Right cardiac atrium (tissue), 5 donors: ENCODE data around the gene ZC3H12A. TPM values are rescaled to one million over a fixed set of nuclear protein-coding genes. Genes with fewer than 3 reads are reported as not detected.
A peak's percentile ranks its signal among the peaks of the same experiment; 100 is the strongest.

Experiments used
- ATAC-seq, 2 donors: fragments of 200-7000 bp; cut with Tn5 transposase; one replicate each; pipeline versions ENCODE4 v1.8.0 to v1.9.1; 2020; ENCODE audit warnings: moderate library complexity in 2 of 2, mild to moderate bottlenecking in 1 of 2
- DNase-seq, 3 donors: peaks; one replicate each; pipeline ENCODE4 v3.0.0-alpha.2; 2020
- H3K27ac ChIP-seq: one replicate; pipeline ENCODE4 v1.5.1; 2013; ENCODE audit warnings: mild to moderate bottlenecking, low read length, control low read depth, moderate library complexity
- H3K27me3 ChIP-seq: one replicate; pipeline ENCODE4 v1.6.1; 2013; ENCODE audit not compliant: control insufficient read depth, insufficient read depth
- H3K4me1 ChIP-seq: one replicate; pipeline ENCODE4 v1.6.1; 2013; ENCODE audit warnings: low read length; ENCODE audit not compliant: control insufficient read depth, insufficient read depth
- H3K4me3 ChIP-seq: one replicate; pipeline ENCODE4 v1.5.1; 2013; ENCODE audit warnings: low read length, control low read depth
- H3K9me3 ChIP-seq: one replicate; pipeline ENCODE4 v1.6.1; 2013; ENCODE audit warnings: low read length; ENCODE audit not compliant: control insufficient read depth
- WGBS: extraction: QIAGEN DNeasy Blood & Tissue Kit; methylation state at CpG from one replicate; pipeline ENCODE4 v1.1.7; 2013; 5-methylcytosine and 5-hydroxymethylcytosine counted together
- intact Hi-C, 4 donors: fragments of 100-400 bp; cut with DNase I; formaldehyde crosslinking; loops; one replicate each; pipeline versions ENCODE4 v1.11.0 to v1.14.0; 2022 to 2023
- polyA plus RNA-seq: library from polyadenylated mRNA; stranded (reverse); fragments of 200-250 nt; gene quantifications from one replicate; pipeline ENCODE4 v1.2.3, GENCODE V29; 2013
- total RNA-seq, 4 donors: library from RNA; stranded (reverse); fragmentation: NEBNext Ultra II Directional; extraction: Animal tissue kit (Norgen Biotek cat#: 25700); gene quantifications; one replicate each; pipeline ENCODE4 v1.2.1, GENCODE V29; 2021
- donor health status: healthy with polysubstance abuse.
- donor health status: DM: no; HTN: yes; CAD: no.
- donor health status: DM: no; HTN: no; CAD: no.
- donor health status: DM: no; HTN: yes; CAD: no; lungs with severe emphysema.
- donor health status: DM: yes; HTN: yes; CAD: no.

ZC3H12A gene
- total and polyA plus RNA-seq, 5 donors: 6.0 to 15.1 (median 7.2) TPM

DNA sequence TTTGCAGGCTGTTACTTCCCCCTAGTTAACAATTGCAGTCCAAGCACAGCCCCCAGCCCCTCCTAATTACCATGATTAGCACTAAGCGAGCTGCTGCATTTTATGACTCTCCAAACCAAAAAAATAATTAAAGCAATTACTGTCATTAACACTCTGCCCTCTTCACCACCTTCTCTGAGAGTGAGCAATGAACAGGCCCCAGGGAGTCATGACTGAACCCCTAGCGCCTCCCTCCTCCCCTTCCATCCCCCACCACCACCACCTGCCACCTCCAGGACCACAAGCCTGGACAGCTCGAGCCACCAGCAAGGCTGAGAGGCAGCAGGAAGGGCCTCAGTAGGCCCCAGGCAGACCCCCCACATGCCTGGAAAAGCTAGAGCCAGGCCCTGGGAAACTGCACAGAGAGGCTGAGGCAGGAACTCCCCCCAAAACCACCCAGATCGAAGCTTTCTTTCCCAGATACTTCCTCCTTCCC lies 35.5 kb upstream of the ZC3H12A start:
- H3K4me1 ChIP-seq: no peaks in the 10 kb centered on the region
- intact Hi-C loops: loop anchor here in 2 of 4 donors (5.0 to 10.0 kb wide), 2 partner anchors 737 to 864 kb away; no protein-coding TSS in a partner anchor
- 41% methylated on average over 4 of the region's 4 CpGs for WGBS

DNA sequence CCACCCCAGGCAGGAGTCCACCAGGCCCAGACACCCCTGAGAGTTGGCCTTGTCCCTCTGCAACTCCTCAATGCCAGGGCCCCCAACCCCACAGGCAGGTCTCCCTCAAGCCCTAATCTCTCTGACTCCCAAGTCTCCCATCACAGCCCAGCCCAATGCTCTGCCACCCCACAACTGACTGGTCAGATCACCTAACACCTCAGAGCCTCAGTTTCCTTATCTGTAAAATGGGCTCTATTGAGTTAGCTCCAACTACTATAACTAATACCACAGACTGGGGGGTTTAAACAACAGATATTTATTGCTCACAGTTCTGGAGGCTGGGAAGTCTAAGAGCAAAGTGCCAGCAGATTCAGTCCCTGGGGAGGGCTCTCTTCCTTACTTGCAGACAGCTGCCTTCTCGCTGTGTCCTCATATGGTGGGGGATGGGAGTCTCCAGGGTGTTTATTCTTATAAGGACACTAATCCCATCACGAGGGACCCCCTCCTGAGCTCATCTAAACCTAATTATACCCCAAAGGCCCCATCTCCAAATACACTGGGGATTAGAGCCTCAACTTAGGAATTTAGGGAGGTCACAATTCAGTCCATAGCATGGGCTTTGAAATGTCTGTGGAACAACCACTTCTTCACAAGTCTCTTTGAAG lies 34.9 kb upstream of the ZC3H12A start:
- Histone ChIP-seq H3K9me3 (no peaks in the 10 kb centered on the region), H3K4me3 (no peak overlapping the region), H3K27ac (no peak overlapping the region), H3K4me1 (no peaks in the 10 kb centered on the region), H3K27me3 (no peaks in the 10 kb centered on the region)
- ATAC-seq (no peak), DNase-seq (no peak)
- intact Hi-C loops: loop anchor here in 2 of 4 donors (5.0 to 10.0 kb wide), 2 partner anchors 737 to 865 kb away; no protein-coding TSS in a partner anchor
- WGBS: 36% methylated on average over 2 of the region's 2 CpGs

More for the DNA sequence above, 35.5 kb upstream of the ZC3H12A start:
- ATAC-seq: no peak
- peak in 1 of 3 donors; percentile 43 for DNase-seq
- H3K4me3 ChIP-seq: no peak overlapping the region
- no peaks in the 10 kb centered on the region for H3K27me3 ChIP-seq
- H3K27ac ChIP-seq: no peak overlapping the region
- no peaks in the 10 kb centered on the region for H3K9me3 ChIP-seq

DNA sequence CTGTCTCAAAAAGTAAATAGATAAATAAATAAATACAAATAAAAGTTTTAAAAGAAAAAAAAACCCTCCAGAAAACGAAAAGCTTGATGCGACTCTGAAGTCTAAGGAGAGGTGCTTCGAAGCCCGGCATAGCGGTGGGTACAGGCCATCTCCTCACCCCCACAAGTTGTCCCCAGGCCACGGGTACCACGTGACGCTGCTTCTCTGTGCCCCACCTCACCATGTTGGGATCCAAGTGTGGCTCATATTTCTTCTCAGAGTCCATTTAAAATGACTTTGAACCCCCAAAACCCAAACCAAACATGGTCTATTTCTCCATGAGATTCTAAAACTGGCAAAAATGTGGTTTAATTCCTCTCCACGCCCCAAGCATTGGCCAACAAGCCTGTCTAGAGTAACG lies 32.9 kb upstream of the ZC3H12A start:
- Histone ChIP-seq H3K9me3 (no peaks in the 10 kb centered on the region), H3K27ac (no peak overlapping the region), H3K4me3 (no peak overlapping the region), H3K27me3 (no peaks in the 10 kb centered on the region), H3K4me1 (no peaks in the 10 kb centered on the region)
- WGBS: 83% methylated on average over 10 of the region's 10 CpGs
- ATAC-seq: no peak
- intact Hi-C loops: no loop called here
- no peak for DNase-seq

- intact Hi-C loops: no loop called here
- no peaks in the 10 kb centered on the region for H3K4me1 ChIP-seq
- no peak for ATAC-seq
- no peak overlapping the region for H3K27ac ChIP-seq
- WGBS: 61% methylated on average over 4 of the region's 4 CpGs
- DNase-seq: no peak
- no peaks in the 10 kb centered on the region for H3K27me3 ChIP-seq
- no peak overlapping the region for H3K4me3 ChIP-seq
- H3K9me3 ChIP-seq: no peaks in the 10 kb centered on the region
Measured at GRCh38 chr1:37442139-37442538, 32.2 kb upstream of the ZC3H12A start.

- Histone ChIP-seq H3K9me3 (no peaks in the 10 kb centered on the region), H3K27me3 (no peaks in the 10 kb centered on the region), H3K4me1 (no peaks in the 10 kb centered on the region), H3K4me3 (no peak overlapping the region), H3K27ac (no peak overlapping the region)
- 66% methylated on average over 2 of the region's 2 CpGs for WGBS
- DNase-seq: no peak
- intact Hi-C loops: no loop called here
- ATAC-seq: no peak
Measured at GRCh38 chr1:37442644-37443043, 31.7 kb upstream of the ZC3H12A start.

DNA sequence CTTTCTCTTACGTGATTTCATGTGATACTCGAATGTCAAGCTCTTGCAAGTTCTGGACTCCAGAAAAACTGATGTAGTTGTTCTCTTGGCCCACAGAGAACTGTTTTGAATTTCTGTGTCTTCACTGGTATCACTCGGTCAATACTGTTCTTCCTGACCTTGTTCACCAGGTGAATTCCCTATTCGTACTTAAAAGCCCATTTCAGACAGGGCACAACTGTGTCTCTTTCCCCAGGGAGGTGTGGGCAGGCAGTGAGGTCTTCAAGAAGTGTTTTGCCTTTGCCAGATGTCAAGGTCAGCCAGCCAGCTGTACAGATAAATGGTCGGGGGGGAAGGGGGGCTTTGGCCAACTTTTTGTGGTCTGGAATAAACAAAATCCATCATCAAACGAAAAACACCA lies 27.5 kb upstream of the ZC3H12A start:
- no peaks in the 10 kb centered on the region for H3K9me3 ChIP-seq
- 50% methylated on average over 6 of the region's 6 CpGs for WGBS
- intact Hi-C loops: no loop called here
- ATAC-seq (no peak), DNase-seq (no peak)
- H3K27me3 ChIP-seq: no peaks in the 10 kb centered on the region
- no peaks in the 10 kb centered on the region for H3K4me1 ChIP-seq
- H3K4me3 ChIP-seq: no peak overlapping the region
- no peak overlapping the region for H3K27ac ChIP-seq

DNA sequence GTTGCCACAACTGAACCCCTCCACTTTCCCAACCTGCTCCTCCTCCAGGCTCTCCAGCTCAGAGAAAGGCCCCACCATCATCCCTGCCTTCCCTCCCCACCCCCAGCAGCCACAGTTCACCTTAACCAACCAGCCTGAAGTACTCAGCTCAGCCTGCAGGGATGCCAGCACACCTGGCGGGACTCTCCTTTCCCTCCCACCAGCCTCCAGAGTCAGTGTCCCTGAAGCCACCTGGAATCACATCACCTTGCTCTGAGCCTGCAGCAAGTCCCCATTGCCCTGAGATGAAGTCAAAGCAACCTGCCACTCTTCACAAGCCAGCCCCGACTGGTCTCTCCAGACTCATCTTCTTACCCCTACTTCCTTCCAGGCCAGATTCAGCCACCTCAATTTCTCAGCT lies 26.2 kb upstream of the ZC3H12A start:
- intact Hi-C loops: no loop called here
- Histone ChIP-seq H3K4me3 (no peak overlapping the region), H3K27ac (no peak overlapping the region), H3K27me3 (no peaks in the 10 kb centered on the region), H3K9me3 (no peaks in the 10 kb centered on the region), H3K4me1 (no peaks in the 10 kb centered on the region)
- WGBS: 51% methylated on average over 2 of the region's 2 CpGs
- ATAC-seq: no peak
- DNase-seq: no peak

- Histone ChIP-seq H3K27ac (no peak overlapping the region), H3K9me3 (no peaks in the 10 kb centered on the region), H3K4me1 (no peaks in the 10 kb centered on the region), H3K27me3 (no peaks in the 10 kb centered on the region), H3K4me3 (no peak overlapping the region)
- WGBS: 66% methylated on average over 15 of the region's 15 CpGs
- no peak for DNase-seq
- no peak for ATAC-seq
- intact Hi-C loops: no loop called here
Measured at GRCh38 chr1:37448691-37449417, 25.5 kb upstream of the ZC3H12A start.

DNA sequence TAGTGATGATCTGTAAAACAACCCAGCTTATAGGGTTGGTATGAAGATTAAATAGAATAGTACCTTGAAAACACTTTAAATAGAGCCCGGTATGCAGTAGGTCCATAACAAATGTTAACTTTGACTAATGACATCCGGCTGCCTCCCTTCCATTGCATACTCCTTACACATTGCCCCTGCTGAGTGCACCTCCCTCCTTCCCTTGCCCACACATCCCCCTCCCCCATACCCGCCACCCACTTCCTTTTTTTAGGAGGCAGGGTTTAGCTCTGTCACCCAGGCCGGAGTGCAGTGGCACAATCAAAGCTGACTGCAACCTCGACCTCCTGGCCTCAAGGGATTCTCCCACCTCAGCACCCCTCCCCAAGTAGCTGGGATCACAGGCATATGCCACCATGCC lies 24.4 kb upstream of the ZC3H12A start:
- ATAC-seq (no peak), DNase-seq (no peak)
- WGBS: 30% methylated on average over 5 of the region's 5 CpGs
- Histone ChIP-seq H3K4me3 (no peak overlapping the region), H3K9me3 (no peaks in the 10 kb centered on the region), H3K4me1 (no peaks in the 10 kb centered on the region), H3K27ac (no peak overlapping the region), H3K27me3 (no peaks in the 10 kb centered on the region)
- intact Hi-C loops: loop anchor here in 3 of 4 donors (5.0 to 10.0 kb wide), 3 partner anchors 37 to 235 kb away; no protein-coding TSS in a partner anchor

DNA sequence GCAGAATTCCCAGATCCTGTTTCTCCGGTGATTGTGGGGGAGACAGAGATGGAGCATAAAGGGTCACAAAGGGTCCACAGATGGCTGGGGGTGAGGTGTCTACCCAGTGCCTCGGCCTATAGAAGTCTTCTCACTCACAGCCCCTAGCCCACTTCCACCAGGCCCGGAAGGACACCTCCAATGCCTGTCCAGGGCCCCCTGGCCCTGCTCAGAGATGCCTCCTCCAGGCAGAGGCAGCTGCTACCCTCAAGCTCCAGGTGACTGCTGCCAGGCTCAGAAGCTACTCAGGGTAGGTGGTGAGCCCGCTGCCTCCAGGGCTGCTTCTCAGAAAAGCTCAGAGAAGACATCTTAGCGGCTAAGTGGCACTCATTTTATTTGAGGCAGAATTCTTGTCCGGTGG lies 22.0 kb upstream of the ZC3H12A start:
- ATAC-seq (no peak), DNase-seq (no peak)
- H3K27me3 ChIP-seq: no peaks in the 10 kb centered on the region
- intact Hi-C loops: loop anchor here in 3 of 4 donors (5.0 to 10.0 kb wide), 3 partner anchors 35 to 232 kb away; no protein-coding TSS in a partner anchor
- H3K4me3 ChIP-seq: no peak overlapping the region
- 67% methylated on average over 6 of the region's 6 CpGs for WGBS
- no peak overlapping the region for H3K27ac ChIP-seq
- no peaks in the 10 kb centered on the region for H3K4me1 ChIP-seq
- no peaks in the 10 kb centered on the region for H3K9me3 ChIP-seq

GRCh38 chr1:37453647-37454046 lies 20.7 kb upstream of the ZC3H12A start:
- Histone ChIP-seq H3K9me3 (no peaks in the 10 kb centered on the region), H3K27me3 (no peaks in the 10 kb centered on the region), H3K4me1 (no peaks in the 10 kb centered on the region), H3K27ac (no peak overlapping the region), H3K4me3 (no peak overlapping the region)
- intact Hi-C loops: loop anchor here in 3 of 4 donors (2.0 to 10.0 kb wide), 4 partner anchors 34 to 231 kb away; no protein-coding TSS in a partner anchor
- 78% methylated on average over 7 of the region's 7 CpGs for whole genome bisulfite sequencing
- ATAC-seq (no peak), DNase-seq (no peak)
